Activated CD4-positive, alpha-beta T cell treated with anti-CD3 and anti-CD28 coated beads, Interleukin-2, amount 50 U/mL, for 1 hour (primary cell): ENCODE results near the gene LYRM9.
"Not testable (repeated sequence)": the region's sequence is repeated elsewhere in the genome, so short reads cannot be mapped to it uniquely, and the experiment has no call there.

Experiments used
- DNase-seq: peaks from one replicate; pipeline ENCODE4 v3.0.0-alpha.2; 2020

The LYRM9 gene

GRCh38 chr17:27837769-27838168, 55.4 kb downstream of the LYRM9 start:
- DNase-seq, result not testable (repeated sequence)

- DNase-seq, result no peak
These were observed 56.5 kb downstream of the LYRM9 start for GRCh38 chr17:27836651-27837050.

GRCh38 chr17:27834571-27834970, 58.6 kb downstream of the LYRM9 start:
- DNase-seq, result no peak

- no peak for DNase-seq
These were observed 60.3 kb downstream of the LYRM9 start for GRCh38 chr17:27832831-27833230.

GRCh38 chr17:27829888-27830287, 63.3 kb downstream of the LYRM9 start:
- DNase-seq, result not testable (repeated sequence)

- not testable (repeated sequence) for DNase-seq
These were observed 63.9 kb downstream of the LYRM9 start for GRCh38 chr17:27829143-27829711.
